ENCODE measurements around the gene GK.
A peak's percentile ranks its signal among the peaks of the same experiment; 100 is the strongest.
"Not testable (repeated sequence)": the region's sequence is repeated elsewhere in the genome, so short reads cannot be mapped to it uniquely, and the experiment has no call there.

GK gene

GRCh38 chrX:30713061-30713525 lies 59.9 kb downstream of the GK start:
- peak; percentile 60 for DNase-seq

GRCh38 chrX:30714138-30714537 lies 60.9 kb downstream of the GK start:
- DNase-seq = no peak

DNA sequence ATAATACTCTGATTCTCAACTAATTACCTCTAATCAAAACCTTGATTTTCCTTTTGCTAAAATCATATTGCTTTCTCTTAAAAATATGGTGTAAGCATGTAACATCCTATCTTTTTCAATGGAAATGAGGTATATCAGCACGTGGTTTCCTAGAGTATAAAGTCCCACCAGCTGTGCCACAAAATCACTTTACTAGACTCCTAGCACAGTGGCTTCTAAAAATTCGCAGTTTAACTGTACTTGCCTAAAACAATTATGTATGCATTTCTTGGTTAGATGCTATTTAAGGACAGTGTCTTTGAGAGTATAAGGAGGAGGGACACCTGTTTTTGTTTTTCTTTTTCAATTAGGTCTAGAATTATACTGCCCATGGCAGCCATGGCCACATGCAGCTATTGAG lies 62.8 kb downstream of the GK start:
- no peak for DNase-seq

DNA sequence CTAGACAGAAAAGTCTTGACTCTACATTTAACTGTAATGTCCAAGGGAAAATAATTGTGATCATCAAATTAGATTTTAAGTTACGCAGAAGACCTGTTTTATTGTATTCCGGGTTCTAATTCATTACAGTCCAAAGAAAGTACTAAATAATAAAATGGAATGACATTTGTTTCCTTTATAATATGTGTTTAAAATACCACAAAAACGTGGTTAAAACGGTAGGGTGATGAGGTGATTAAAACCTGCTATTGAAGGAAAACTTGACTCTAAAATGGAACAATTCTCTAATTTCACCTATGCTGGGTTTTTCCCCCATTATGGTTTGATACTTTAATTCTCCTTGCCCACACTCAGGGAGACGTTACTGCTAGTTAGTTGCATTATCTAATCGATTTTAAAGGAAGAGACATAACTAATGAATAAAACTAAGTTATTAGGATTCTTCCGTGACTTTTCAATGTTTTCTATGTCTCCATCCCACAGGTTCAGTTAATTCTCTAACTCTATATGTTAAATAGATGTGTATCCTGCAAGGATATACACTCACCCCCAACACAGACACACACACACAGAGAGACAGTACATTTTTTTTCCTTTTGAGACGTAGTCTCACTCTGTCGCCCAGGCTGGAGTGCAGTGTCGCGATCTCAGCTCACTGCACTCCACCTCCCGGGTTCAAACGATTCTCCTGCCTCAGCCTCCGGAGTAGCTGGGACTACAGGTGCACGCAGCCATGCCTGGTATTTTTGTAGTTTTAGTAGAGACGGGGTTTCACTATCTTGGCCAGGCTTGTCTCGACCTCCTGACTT lies 80.8 kb downstream of the GK start:
- DNase-seq = no peak

- DNase-seq = peak; percentile 8
These were observed 81.6 kb downstream of the GK start for GRCh38 chrX:30734782-30735181.

- DNase-seq = peak; percentile 61
These were observed 82.6 kb downstream of the GK start for GRCh38 chrX:30735839-30736238.

DNA sequence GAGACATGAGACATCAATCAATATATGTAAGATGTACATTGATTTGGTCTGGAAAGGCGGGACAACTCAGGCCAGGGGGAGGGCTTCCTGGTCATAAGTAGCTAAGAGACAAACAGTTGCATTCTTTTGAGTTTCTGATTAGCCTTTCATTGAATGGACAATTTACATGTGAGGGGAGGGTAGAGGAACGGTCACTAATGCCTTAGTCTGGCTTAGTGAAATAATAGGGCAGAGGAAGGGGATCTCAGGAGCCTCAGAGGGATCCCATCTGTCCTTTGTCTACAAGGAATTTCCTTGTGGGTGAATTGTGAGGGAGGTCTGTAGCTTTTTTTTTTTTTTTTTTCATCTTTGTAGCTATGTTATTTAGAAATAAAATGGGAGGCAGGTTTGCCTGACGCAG lies 88.3 kb downstream of the GK start:
- no peak for DNase-seq

GRCh38 chrX:30748342-30748960 lies 95.2 kb downstream of the GK start:
- no peak for DNase-seq

- no peak for DNase-seq
These were observed 98.3 kb downstream of the GK start for GRCh38 chrX:30751497-30751896.

GRCh38 chrX:30762755-30763154 lies 109.5 kb downstream of the GK start:
- no peak for DNase-seq

GRCh38 chrX:30773764-30774163 lies 120.5 kb downstream of the GK start:
- DNase-seq = not testable (repeated sequence)

DNA sequence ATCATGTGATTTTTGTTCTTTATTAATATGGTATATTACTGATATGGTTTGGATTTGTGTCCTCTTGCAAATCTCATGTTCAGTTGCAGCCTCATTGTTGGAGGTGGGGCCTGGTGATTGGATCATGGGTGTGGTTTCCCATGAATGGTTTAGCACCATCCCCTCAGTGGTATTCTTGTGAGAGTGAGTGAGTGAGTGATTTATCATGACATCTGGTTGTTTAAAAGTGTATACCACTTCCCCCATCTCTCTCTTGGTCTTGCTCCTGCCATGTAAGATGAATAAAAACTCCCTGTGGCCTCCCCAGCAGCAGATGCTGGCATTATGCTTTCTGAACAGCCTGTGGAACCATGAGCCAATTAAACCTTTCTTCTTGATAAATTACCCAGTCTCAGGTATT lies 124.4 kb downstream of the GK start:
- DNase-seq = no peak

DNA sequence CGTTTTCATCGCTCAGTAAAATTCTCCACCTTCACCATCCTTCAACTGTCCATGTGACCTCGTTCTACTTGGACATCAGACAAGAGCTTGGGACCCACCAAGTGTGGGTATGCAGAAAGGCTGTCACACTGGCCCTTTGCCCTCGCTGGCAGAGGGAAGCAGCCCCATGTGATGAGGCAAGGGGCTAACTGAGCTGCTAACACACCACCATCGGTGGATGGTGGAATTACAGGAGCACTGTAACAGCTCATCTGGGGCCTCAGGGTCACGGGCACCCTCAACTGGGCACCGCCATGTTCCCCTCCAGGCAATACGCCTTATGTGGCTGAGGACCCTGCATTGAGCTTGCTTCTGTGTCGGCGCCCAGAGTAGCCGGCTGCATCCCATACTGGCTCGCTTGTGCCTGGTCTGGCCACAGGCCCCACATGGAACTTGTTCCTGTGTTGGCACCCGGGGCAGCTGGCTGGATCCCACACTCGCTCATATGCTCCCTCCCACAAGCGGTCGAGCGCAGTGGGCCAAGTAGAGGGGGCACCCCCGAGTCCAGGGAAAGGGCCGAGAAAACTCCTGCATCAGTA lies 126.3 kb downstream of the GK start:
- DNase-seq = no peak
